IMR-90 (cell line): ENCODE data around the gene GPRC5C. TPM values are rescaled to one million over a fixed set of nuclear protein-coding genes. Genes with fewer than 3 reads are reported as not detected.

ENCODE experiments used
- ATAC-seq: fragments of 200-7000 bp; cut with Tn5 transposase; 2 replicates; pipeline ENCODE4 v1.9.1; 2020; ENCODE audit warnings: low read depth, mild to moderate bottlenecking, moderate library complexity
- BruUV-seq: library from RNA; stranded (reverse); fragments of 400-500 nt; replicated peaks from 2 replicates; lab custom pipeline; 2021; lab: Mats Ljungman, UMichigan
- CTCF ChIA-PET: fragments of 300-600 bp; formaldehyde crosslinking; extraction: SDS; loops from one replicate; lab custom pipeline; 2021; ENCODE audit warnings: antibody characterized with exemption; lab: Yijun Ruan, JAX
- POLR2A ChIA-PET: fragments of 300-600 bp; sonication (Branson Sonifier 250); formaldehyde crosslinking; loops from one replicate; lab custom pipeline; 2022; ENCODE audit warnings: antibody characterized with exemption; ENCODE audit not compliant: unreplicated experiment; lab: Charles Lee
- DNase-seq: peaks from one replicate; pipeline ENCODE4 v3.0.0; 2013
- H2AFZ ChIP-seq: replicated peaks from 2 replicates; pipeline ENCODE3; 2013; ENCODE audit warnings: low read length, mild to moderate bottlenecking; ENCODE audit not compliant: poor library complexity
- H2AK5ac ChIP-seq: 2 replicates; pipeline ENCODE4 v1.6.1; 2013; ENCODE audit warnings: low read depth, low read length, inconsistent platforms
- H2AK9ac ChIP-seq: replicated peaks from 2 replicates; pipeline ENCODE3; 2013; ENCODE audit warnings: mild to moderate bottlenecking, low read depth, low read length, moderate library complexity; ENCODE audit not compliant: poor library complexity
- H2BK120ac ChIP-seq: 2 replicates; pipeline ENCODE4 v1.6.1; 2013; ENCODE audit warnings: low read depth, low read length, inconsistent platforms
- H2BK15ac ChIP-seq: 3 replicates; pipeline ENCODE4 v1.6.1; 2013; ENCODE audit warnings: low read depth, low read length, inconsistent platforms
- H2BK20ac ChIP-seq: 2 replicates; pipeline ENCODE4 v1.6.1; 2013; ENCODE audit warnings: low read depth, mild to moderate bottlenecking, inconsistent platforms, low read length, moderate library complexity
- H2BK5ac ChIP-seq: 2 replicates; pipeline ENCODE4 v1.6.1; 2013; ENCODE audit warnings: mild to moderate bottlenecking, low read depth, low read length, inconsistent platforms; ENCODE audit not compliant: poor library complexity, severe bottlenecking
- H3K14ac ChIP-seq: replicated peaks from 2 replicates; pipeline ENCODE4 v1.6.1; 2013; ENCODE audit warnings: low read depth, low read length, inconsistent platforms
- H3K18ac ChIP-seq: 2 replicates; pipeline ENCODE4 v1.6.1; 2013; ENCODE audit warnings: low read depth, low read length, control low read depth
- H3K23ac ChIP-seq: 2 replicates; pipeline ENCODE4 v1.6.1; 2013; ENCODE audit warnings: low read depth, low read length, inconsistent platforms
- H3K27ac ChIP-seq: 2 replicates; pipeline ENCODE4 v1.5.1; 2013; ENCODE audit warnings: mild to moderate bottlenecking, control low read depth, low read length; ENCODE audit not compliant: insufficient read depth
- H3K27me3 ChIP-seq: 2 replicates; pipeline ENCODE4 v1.6.1; 2013; ENCODE audit warnings: low read length; ENCODE audit not compliant: control insufficient read depth, insufficient read depth
- H3K36me3 ChIP-seq: 2 replicates; pipeline ENCODE4 v1.6.1; 2013; ENCODE audit warnings: low read length, mixed read lengths; ENCODE audit not compliant: control insufficient read depth, insufficient read depth
- H3K4ac ChIP-seq: 2 replicates; pipeline ENCODE4 v1.6.1; 2013; ENCODE audit warnings: low read depth, low read length, inconsistent platforms
- H3K4me1 ChIP-seq: 2 replicates; pipeline ENCODE4 v1.6.1; 2013; ENCODE audit warnings: low read length, mixed read lengths; ENCODE audit not compliant: control insufficient read depth, insufficient read depth
- H3K4me2 ChIP-seq: 2 replicates; pipeline ENCODE4 v1.6.1; 2013; ENCODE audit warnings: low read depth, mild to moderate bottlenecking, control low read depth, low read length, moderate library complexity
- H3K4me3 ChIP-seq: 2 replicates; pipeline ENCODE4 v1.5.1; 2013; ENCODE audit warnings: low read depth, mild to moderate bottlenecking, control low read depth, low read length, moderate library complexity; ENCODE audit not compliant: insufficient read depth
- H3K56ac ChIP-seq: 2 replicates; pipeline ENCODE4 v1.6.1; 2013; ENCODE audit warnings: low read length, inconsistent platforms; ENCODE audit not compliant: insufficient read depth; ENCODE audit errors: extremely low read depth
- H3K79me1 ChIP-seq, 2 experiments: 2 replicates each; pipeline ENCODE4 v1.6.1; 2013; ENCODE audit warnings: low read length in 2 of 2, inconsistent platforms in 1 of 2, low read depth in 1 of 2
- H3K9ac ChIP-seq: 2 replicates; pipeline ENCODE4 v1.6.1; 2013; ENCODE audit warnings: low read depth, low read length, control low read depth
- H3K9me1 ChIP-seq: 2 replicates; pipeline ENCODE4 v1.6.1; 2013; ENCODE audit warnings: low read length, inconsistent platforms; ENCODE audit not compliant: insufficient read depth
- H3K9me3 ChIP-seq: 2 replicates; pipeline ENCODE4 v1.6.1; 2013; ENCODE audit warnings: low read length; ENCODE audit not compliant: control insufficient read depth, insufficient read depth
- H4K20me1 ChIP-seq: 2 replicates; pipeline ENCODE4 v1.6.1; 2013; ENCODE audit warnings: low read length, inconsistent platforms; ENCODE audit not compliant: insufficient read depth
- H4K5ac ChIP-seq: 2 replicates; pipeline ENCODE4 v1.6.1; 2013; ENCODE audit warnings: mild to moderate bottlenecking, low read depth, low read length, control low read depth
- H4K8ac ChIP-seq, 2 experiments: 2 replicates each; pipeline ENCODE4 v1.6.1; 2013; ENCODE audit warnings: low read depth in 2 of 2, low read length in 2 of 2, control low read depth in 1 of 2, inconsistent platforms in 1 of 2
- H4K91ac ChIP-seq: 2 replicates; pipeline ENCODE4 v1.6.1; 2013; ENCODE audit warnings: low read depth, low read length, inconsistent platforms; ENCODE audit not compliant: insufficient read depth
- BHLHE40 ChIP-seq: fragments of 150-350 bp; IDR thresholded peaks from 2 replicates; pipeline ENCODE4 v1.6.1; 2016; ENCODE audit warnings: mild to moderate bottlenecking, low read depth, low read length
- CEBPB ChIP-seq: IDR thresholded peaks from 2 replicates; pipeline ENCODE4 v1.6.1; 2012; ENCODE audit warnings: low read depth, low read length, improper control_type of control experiment
- CHD1 ChIP-seq: IDR thresholded peaks from 2 replicates; pipeline ENCODE4 v1.6.1; 2012; ENCODE audit warnings: low read depth, low read length, improper control_type of control experiment
- CTCF ChIP-seq: conservative IDR thresholded peaks from 2 replicates; pipeline ENCODE4 v1.5.1; 2012; ENCODE audit warnings: mild to moderate bottlenecking, low read depth, low read length, improper control_type of control experiment
- ELK1 ChIP-seq: fragments of 150-350 bp; IDR thresholded peaks from 2 replicates; pipeline ENCODE4 v1.6.1; 2016; ENCODE audit warnings: low read depth, mild to moderate bottlenecking, low read length, moderate library complexity, borderline replicate concordance
- FOS ChIP-seq: fragments of 150-350 bp; IDR thresholded peaks from 2 replicates; pipeline ENCODE4 v1.6.1; 2016; ENCODE audit warnings: low read depth, low read length
- MXI1 ChIP-seq: IDR thresholded peaks from 2 replicates; pipeline ENCODE4 v1.6.1; 2012; ENCODE audit warnings: low read depth, mild to moderate bottlenecking, low read length, moderate library complexity, borderline replicate concordance
- NFE2L2 ChIP-seq: fragments of 150-350 bp; IDR thresholded peaks from 2 replicates; pipeline ENCODE4 v1.6.1; 2016; ENCODE audit warnings: low read depth, mild to moderate bottlenecking, low read length
- POLR2A ChIP-seq: IDR thresholded peaks from 2 replicates; pipeline ENCODE4 v1.6.1; 2012; ENCODE audit warnings: mild to moderate bottlenecking, low read depth, low read length
- RAD21 ChIP-seq: IDR thresholded peaks from 2 replicates; pipeline ENCODE4 v1.6.1; 2012; ENCODE audit warnings: low read length, improper control_type of control experiment
- RFX5 ChIP-seq: IDR thresholded peaks from 2 replicates; pipeline ENCODE4 v1.8.0; 2012; ENCODE audit warnings: low read depth, mild to moderate bottlenecking, low read length, moderate library complexity
- SMC3 ChIP-seq: fragments of 150-350 bp; IDR thresholded peaks from 2 replicates; pipeline ENCODE4 v1.6.1; 2016; ENCODE audit warnings: low read depth, mild to moderate bottlenecking, antibody characterized with exemption, low read length, moderate library complexity
- USF2 ChIP-seq: fragments of 150-350 bp; IDR thresholded peaks from 2 replicates; pipeline ENCODE4 v1.6.1; 2017; ENCODE audit warnings: mild to moderate bottlenecking, antibody characterized with exemption, low read length, low read depth
- WGBS, 2 experiments: methylation state at CpG; one replicate each; pipeline versions ENCODE4 v1.1.5 to v1.1.7; 2013; ENCODE audit warnings: missing lambda C conversion rate in 2 of 2; ENCODE audit not compliant: insufficient read length in 1 of 2; ENCODE audit errors: extremely low coverage in 2 of 2; 5-methylcytosine and 5-hydroxymethylcytosine counted together
- dilution Hi-C: fragments of 300-500 bp; cut with HindIII; formaldehyde crosslinking; loops from one replicate; pipeline ENCODE4 v1.14.3; 2018; ENCODE audit warnings: low sequenced_read_pairs; ENCODE audit not compliant: unreplicated experiment
- in situ Hi-C: fragments of 300-500 bp; cut with MboI; formaldehyde crosslinking; loops from 3 replicates; pipeline ENCODE4 v1.14.3; 2019; ENCODE audit warnings: low sequenced_read_pairs, inconsistent platforms, mixed read lengths
- intact Hi-C: fragments of 100-400 bp; cut with micrococcal nuclease; formaldehyde crosslinking; loops from 2 replicates; pipeline ENCODE4 v1.10.0; 2022
- polyA plus RNA-seq, 3 experiments: library from polyadenylated mRNA; depleted of rRNA; stranded (reverse); fragments of >200 nt; gene quantifications; 2 replicates each; pipeline ENCODE4 v1.2.3, GENCODE V29; 2012; ENCODE audit warnings: low replicate concordance in 1 of 3
- total RNA-seq: library from RNA; depleted of rRNA; stranded (reverse); fragments of >200 nt; gene quantifications from 2 replicates; pipeline ENCODE4 v1.2.3, GENCODE V29; 2012

The GPRC5C gene
- total and polyA plus RNA-seq, 2 of the 4 experiments (the other 2 are of a cell fraction) = not detected

GRCh38 chr17:74481621-74482020 is 49.7 kb downstream of the GPRC5C start:
- Histone ChIP-seq H3K79me1 (no peaks in the 10 kb centered on the region), H4K20me1 (no peaks in the 10 kb centered on the region), H2BK20ac (no peak overlapping the region), H3K4me2 (no peak overlapping the region), H3K56ac (no peak overlapping the region), H3K36me3 (no peaks in the 10 kb centered on the region), H4K5ac (no peak overlapping the region), H3K9me3 (peaks cover 14% of the 10 kb centered on the region), H3K27ac (no peak overlapping the region), H3K4ac (no peak overlapping the region), H4K8ac (no peak overlapping the region), H2AFZ (no peak overlapping the region), H3K14ac (no peak overlapping the region), H2BK5ac (no peak overlapping the region), H3K18ac (no peak overlapping the region), H2BK120ac (no peak overlapping the region), H3K23ac (no peak overlapping the region), H3K4me3 (no peak overlapping the region), H2AK9ac (peak overlapping the region; percentile 61), H4K91ac (no peak overlapping the region), H2BK15ac (no peak overlapping the region), H3K4me1 (no peaks in the 10 kb centered on the region), H3K27me3 (no peaks in the 10 kb centered on the region), H2AK5ac (no peak overlapping the region), H3K9me1 (no peaks in the 10 kb centered on the region), H3K9ac (no peak overlapping the region)
- BruUV-seq = no TSS peak
- TF ChIP-seq RFX5 (no peak), FOS (no peak), POLR2A (no peak), CTCF (no peak), USF2 (no peak), CHD1 (no peak), CEBPB (no peak), RAD21 (no peak), NFE2L2 (no peak), MXI1 (no peak), SMC3 (no peak), BHLHE40 (no peak), ELK1 (no peak)
- 36% methylated on average over 3 of the region's 7 CpGs; no CpG with 5 or more reads in 1 of the 2 experiments for WGBS, 2 experiments
- ATAC-seq (no peak), DNase-seq (no peak)
- CTCF ChIA-PET = no interaction called here
- in situ Hi-C loops (no loop called here), dilution Hi-C loops (no loop called here), intact Hi-C loops (no loop called here)
- POLR2A ChIA-PET = no interaction called here
